Cardiac fibroblast (primary cell): ENCODE data around the gene AFG3L2.

ENCODE experiments used
- DNase-seq, 2 donors: peaks; one replicate each; pipeline versions ENCODE4 v3.0.0 to v3.0.0-alpha.2; 2010; ENCODE audit warnings: low read depth in 2 of 2
- H3K4me3 ChIP-seq, 2 donors: replicated peaks in 1 of 2; 1 replicate in 1 of 2; 2 replicates in 1 of 2; pipeline ENCODE4 v1.5.1; 2011; ENCODE audit warnings: low read depth in 2 of 2, low read length in 2 of 2, mild to moderate bottlenecking in 2 of 2, moderate library complexity in 1 of 2
- TF ChIP-seq, protein P1 (sequence below): IDR thresholded peaks from one replicate; pipeline ENCODE4 v1.5.1; 2011; ENCODE audit warnings: low read depth, mild to moderate bottlenecking, low read length, inconsistent platforms

Gene AFG3L2

DNA sequence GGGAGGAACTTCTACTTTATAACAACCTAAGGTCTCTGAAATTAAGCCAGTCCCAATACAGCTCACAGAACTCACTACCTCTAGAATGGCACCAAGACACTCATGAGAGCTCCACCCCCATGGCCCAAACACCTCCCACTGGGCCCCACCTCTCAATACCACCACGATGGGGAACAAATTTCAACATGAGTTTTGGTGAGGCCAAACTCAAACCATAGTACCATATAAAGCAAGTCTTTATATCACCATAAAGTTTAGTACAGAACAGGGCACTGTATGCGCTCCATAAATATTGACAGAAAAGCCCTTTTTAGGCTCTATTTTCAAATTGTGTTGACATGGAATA, 3.3 kb downstream of the AFG3L2 start:
- H3K4me3 ChIP-seq, result no peak overlapping the region
- no peak for DNase-seq
- TF ChIP-seq, protein P1, sequence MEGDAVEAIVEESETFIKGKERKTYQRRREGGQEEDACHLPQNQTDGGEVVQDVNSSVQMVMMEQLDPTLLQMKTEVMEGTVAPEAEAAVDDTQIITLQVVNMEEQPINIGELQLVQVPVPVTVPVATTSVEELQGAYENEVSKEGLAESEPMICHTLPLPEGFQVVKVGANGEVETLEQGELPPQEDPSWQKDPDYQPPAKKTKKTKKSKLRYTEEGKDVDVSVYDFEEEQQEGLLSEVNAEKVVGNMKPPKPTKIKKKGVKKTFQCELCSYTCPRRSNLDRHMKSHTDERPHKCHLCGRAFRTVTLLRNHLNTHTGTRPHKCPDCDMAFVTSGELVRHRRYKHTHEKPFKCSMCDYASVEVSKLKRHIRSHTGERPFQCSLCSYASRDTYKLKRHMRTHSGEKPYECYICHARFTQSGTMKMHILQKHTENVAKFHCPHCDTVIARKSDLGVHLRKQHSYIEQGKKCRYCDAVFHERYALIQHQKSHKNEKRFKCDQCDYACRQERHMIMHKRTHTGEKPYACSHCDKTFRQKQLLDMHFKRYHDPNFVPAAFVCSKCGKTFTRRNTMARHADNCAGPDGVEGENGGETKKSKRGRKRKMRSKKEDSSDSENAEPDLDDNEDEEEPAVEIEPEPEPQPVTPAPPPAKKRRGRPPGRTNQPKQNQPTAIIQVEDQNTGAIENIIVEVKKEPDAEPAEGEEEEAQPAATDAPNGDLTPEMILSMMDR, result no peak

DNA sequence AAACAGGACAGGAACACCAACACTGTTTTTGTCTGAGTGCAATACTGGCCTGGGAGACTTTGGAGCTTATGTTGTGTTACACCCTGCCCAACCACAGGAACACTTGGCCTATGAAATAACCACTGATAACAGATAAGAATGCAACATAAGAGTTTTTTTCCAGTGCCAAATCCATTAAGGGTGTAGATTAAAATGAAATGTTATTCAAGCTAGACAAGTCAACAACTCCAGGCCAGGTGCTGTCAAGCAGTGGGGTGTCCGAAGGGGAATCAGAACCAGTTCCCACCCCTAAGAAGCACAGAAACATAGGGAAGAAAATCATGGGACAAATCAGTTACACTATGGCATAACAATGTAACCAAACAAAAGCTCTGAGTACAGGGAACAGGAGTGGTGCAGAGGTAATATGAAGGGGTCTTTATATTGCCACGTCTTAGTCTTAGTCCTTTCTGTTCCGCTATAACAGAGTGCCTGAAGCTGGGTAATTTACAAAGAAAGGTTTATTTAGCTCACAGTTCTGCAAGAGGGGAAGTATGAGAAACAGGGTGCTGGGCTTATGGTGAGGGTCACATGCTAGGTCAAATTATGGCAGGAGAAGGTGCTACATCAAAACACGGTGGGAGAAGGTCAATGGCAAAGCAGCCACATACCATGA, 3.8 kb downstream of the AFG3L2 start:
- H3K4me3 ChIP-seq, result no peak overlapping the region
- TF ChIP-seq, protein P1, result no peak
- DNase-seq, result peak in 1 of 2 donors; percentile 56

DNA sequence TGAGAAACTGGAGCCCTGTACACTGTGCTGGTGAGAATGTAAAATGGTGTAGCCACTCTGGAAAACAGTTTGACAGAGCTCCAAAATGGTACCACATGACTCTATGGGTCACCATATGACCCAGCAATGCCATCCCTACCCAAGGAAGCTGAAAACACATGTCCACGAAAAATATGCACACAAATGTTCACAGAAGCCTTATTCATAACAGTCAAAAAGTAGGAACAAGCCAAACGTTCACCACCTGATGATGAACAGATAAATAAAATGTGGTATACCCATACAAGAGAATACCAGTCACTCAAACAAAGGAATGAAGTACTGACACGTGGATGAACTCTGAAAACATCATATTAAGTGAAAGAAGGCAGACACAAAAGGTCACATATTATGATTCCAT, 4.6 kb downstream of the AFG3L2 start:
- TF ChIP-seq, protein P1, result no peak
- DNase-seq, result no peak
- no peak overlapping the region for H3K4me3 ChIP-seq

GRCh38 chr18:12371590-12371989, 5.4 kb downstream of the AFG3L2 start:
- TF ChIP-seq, protein P1, result no peak
- no peak overlapping the region for H3K4me3 ChIP-seq
- DNase-seq, result no peak

- no peak overlapping the region for H3K4me3 ChIP-seq
- TF ChIP-seq, protein P1, result no peak
- no peak for DNase-seq
Measured at GRCh38 chr18:12369211-12369610, 7.8 kb downstream of the AFG3L2 start.

DNA sequence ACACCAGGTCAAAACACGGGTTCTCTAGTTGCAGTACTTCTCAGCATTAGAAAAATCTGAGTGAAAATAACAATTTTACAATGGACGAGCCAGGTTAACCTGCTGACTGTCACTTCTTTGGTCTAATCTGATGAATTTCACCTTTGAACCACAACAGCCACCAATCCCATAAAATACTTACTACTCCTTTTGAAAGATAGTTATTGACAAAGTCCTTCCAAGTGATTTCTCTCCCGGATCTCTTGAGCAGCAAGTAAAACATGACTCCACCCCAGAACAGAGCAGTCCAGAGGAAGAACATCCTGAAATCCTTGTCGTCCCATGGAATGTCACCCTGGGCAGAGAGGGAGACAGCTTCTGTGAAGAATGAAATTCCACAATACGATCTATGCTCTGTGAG, 10.2 kb downstream of the AFG3L2 start:
- no peak for DNase-seq
- H3K4me3 ChIP-seq, result no peak overlapping the region
- TF ChIP-seq, protein P1, result no peak

GRCh38 chr18:12366379-12366778, 10.6 kb downstream of the AFG3L2 start:
- TF ChIP-seq, protein P1, result no peak
- DNase-seq, result no peak

More at GRCh38 chr18:12366379-12366778, 10.6 kb downstream of the AFG3L2 start:
- H3K4me3 ChIP-seq, result no peak overlapping the region
